GM12878 (cell line): ENCODE results near the gene CHL1. TPM values are rescaled to one million over a fixed set of nuclear protein-coding genes. Genes with fewer than 3 reads are reported as not detected.

ENCODE experiments used
- ATAC-seq: fragments of 200-7000 bp; cut with Tn5 transposase; 3 replicates; pipeline ENCODE4 v1.9.1; 2020; ENCODE audit warnings: mild to moderate bottlenecking, moderate library complexity
- BruUV-seq: library from RNA; stranded (reverse); fragments of 400-500 nt; replicated peaks from 2 replicates; lab custom pipeline; 2021; lab: Mats Ljungman, UMichigan
- CTCF ChIA-PET: fragments of 300-600 bp; sonication (Branson Sonifier 250); formaldehyde crosslinking; extraction: SDS; loops from one replicate; lab custom pipeline; 2021; ENCODE audit warnings: inconsistent platforms; lab: Yijun Ruan, JAX
- POLR2A ChIA-PET: fragments of 350-600 bp; formaldehyde crosslinking; extraction: SDS; loops from one replicate; lab custom pipeline; 2021; ENCODE audit warnings: inconsistent platforms; lab: Charles Lee
- RAD21 ChIA-PET: fragments of 300-600 bp; sonication (Branson Sonifier 250); formaldehyde crosslinking; loops from one replicate; lab custom pipeline; 2023; ENCODE audit warnings: antibody characterized with exemption; ENCODE audit not compliant: unreplicated experiment; lab: Charles Lee
- SMC1A ChIA-PET: fragments of 300-600 bp; sonication (Branson Sonifier 250); formaldehyde crosslinking; loops from one replicate; lab custom pipeline; 2023; ENCODE audit not compliant: unreplicated experiment, uncharacterized antibody; lab: Charles Lee
- DNase-seq: peaks from one replicate; pipeline ENCODE4 v3.0.0-alpha.2; 2011; ENCODE audit warnings: low read depth, low spot score
- FAIRE-seq: peaks from 3 replicates; lab custom pipeline; 2011; peaks lifted over from hg19 to GRCh38; lab: Jason Lieb, UNC
- H2AFZ ChIP-seq: 2 replicates; pipeline ENCODE4 v1.6.0; 2011; ENCODE audit warnings: low read depth, low read length, control low read depth; ENCODE audit not compliant: control insufficient read depth
- H3K27ac ChIP-seq: 2 replicates; pipeline ENCODE4 v1.5.1; 2011; ENCODE audit warnings: control low read depth; ENCODE audit not compliant: control insufficient read depth, insufficient read depth
- H3K27me3 ChIP-seq, 2 experiments: replicated peaks in 1 of 2; 2 replicates each; pipeline versions ENCODE4 v1.6.0 to v1.6.1; 2011; ENCODE audit warnings: low read length in 1 of 2; ENCODE audit not compliant: control insufficient read depth in 2 of 2, insufficient read depth in 2 of 2
- H3K36me3 ChIP-seq, 2 experiments: 2 replicates each; pipeline ENCODE4 v1.5.1; 2011; ENCODE audit warnings: low read length in 1 of 2; ENCODE audit not compliant: control insufficient read depth in 2 of 2, insufficient read depth in 2 of 2
- H3K4me1 ChIP-seq: 2 replicates; pipeline ENCODE4 v1.6.1; 2011; ENCODE audit warnings: mild to moderate bottlenecking, low read length, moderate library complexity, mixed read lengths; ENCODE audit not compliant: control insufficient read depth, insufficient read depth
- H3K4me2 ChIP-seq: 2 replicates; pipeline ENCODE4 v1.6.0; 2011; ENCODE audit warnings: control low read depth; ENCODE audit not compliant: control insufficient read depth, insufficient read depth
- H3K4me3 ChIP-seq: fragments of 200-600 bp; sonication (generic); 2 replicates; pipeline ENCODE4 v1.5.1; 2016
- H3K79me2 ChIP-seq: 2 replicates; pipeline ENCODE4 v1.6.0; 2011; ENCODE audit warnings: low read length; ENCODE audit not compliant: control insufficient read depth, insufficient read depth
- H3K9ac ChIP-seq: 2 replicates; pipeline ENCODE4 v1.8.0; 2011; ENCODE audit warnings: low read length, control low read depth, mixed read lengths; ENCODE audit not compliant: control insufficient read depth, insufficient read depth
- H3K9me3 ChIP-seq: replicated peaks from 3 replicates; pipeline ENCODE4 v1.5.1; 2011; ENCODE audit warnings: mild to moderate bottlenecking, low read length; ENCODE audit not compliant: control insufficient read depth, insufficient read depth
- H4K20me1 ChIP-seq: 2 replicates; pipeline ENCODE4 v1.6.0; 2011; ENCODE audit not compliant: control insufficient read depth, insufficient read depth
- BCLAF1 ChIP-seq: fragments of 450-650 bp; IDR thresholded peaks from 2 replicates; pipeline ENCODE4 v1.6.1; 2017; ENCODE audit warnings: antibody characterized with exemption, mild to moderate bottlenecking, moderate library complexity
- CBX3 ChIP-seq: fragments of 200-600 bp; sonication (generic); IDR thresholded peaks from 2 replicates; pipeline ENCODE4 v1.6.1; 2016; ENCODE audit warnings: low read depth, borderline replicate concordance
- CHD4 ChIP-seq: fragments of 200-600 bp; sonication (generic); IDR thresholded peaks from 2 replicates; pipeline ENCODE4 v1.6.1; 2016; ENCODE audit warnings: mild to moderate bottlenecking
- CREB1 ChIP-seq: IDR thresholded peaks from 2 replicates; pipeline ENCODE4 v1.6.1; 2012; ENCODE audit warnings: low read depth, mild to moderate bottlenecking, inconsistent platforms
- FOXM1 ChIP-seq: IDR thresholded peaks from 2 replicates; pipeline ENCODE4 v1.6.1; 2012; ENCODE audit warnings: low read depth, mild to moderate bottlenecking, inconsistent platforms, low read length, moderate library complexity
- HCFC1 ChIP-seq: fragments of 150-350 bp; IDR thresholded peaks from 2 replicates; pipeline ENCODE4 v1.6.1; 2014; ENCODE audit warnings: low read length
- IRF4 ChIP-seq: IDR thresholded peaks from 2 replicates; pipeline ENCODE4 v1.6.1; 2011; ENCODE audit warnings: low read depth, low read length
- KAT2A ChIP-seq: conservative IDR thresholded peaks from 2 replicates; pipeline ENCODE4 v1.6.1; 2011; ENCODE audit warnings: low read depth, low read length; ENCODE audit not compliant: control insufficient read depth
- KLF5 ChIP-seq: fragments of 450-650 bp; IDR thresholded peaks from 2 replicates; pipeline ENCODE4 v1.6.1; 2014; ENCODE audit warnings: mild to moderate bottlenecking; ENCODE audit not compliant: partially characterized antibody
- MYC ChIP-seq: IDR thresholded peaks from 2 replicates; pipeline ENCODE4 v1.6.1; 2011; ENCODE audit warnings: mild to moderate bottlenecking, low read length, moderate library complexity, inconsistent platforms; ENCODE audit not compliant: insufficient read depth, insufficient replicate concordance, insufficient read length, severe bottlenecking
- NFYB ChIP-seq: IDR thresholded peaks from 2 replicates; pipeline ENCODE4 v1.6.1; 2011; ENCODE audit warnings: low read depth, mild to moderate bottlenecking, low read length, improper control_type of control experiment, moderate library complexity; ENCODE audit not compliant: insufficient read depth
- PBX3 ChIP-seq: IDR thresholded peaks from 2 replicates; pipeline ENCODE4 v1.6.1; 2011; ENCODE audit warnings: mild to moderate bottlenecking, low read depth, low read length, moderate library complexity; ENCODE audit not compliant: insufficient replicate concordance
- TAF1 ChIP-seq: IDR thresholded peaks from 2 replicates; pipeline ENCODE4 v1.6.1; 2011; ENCODE audit warnings: mild to moderate bottlenecking, low read depth, low read length, borderline replicate concordance
- ZBED1 ChIP-seq: IDR thresholded peaks from 2 replicates; pipeline ENCODE4 v1.6.1; 2016; ENCODE audit warnings: borderline replicate concordance
- ZNF384 ChIP-seq: IDR thresholded peaks from 2 replicates; pipeline ENCODE4 v1.6.1; 2012; ENCODE audit warnings: low read depth, mild to moderate bottlenecking, low read length, improper control_type of control experiment, borderline replicate concordance
- WGBS: methylation state at CpG from one replicate; pipeline ENCODE4 v1.1.6; 2016; ENCODE audit warnings: low lambda C conversion rate; ENCODE audit not compliant: insufficient replicate concordance, insufficient coverage; ENCODE audit errors: missing lambda C conversion rate; 5-methylcytosine and 5-hydroxymethylcytosine counted together
- in situ Hi-C: fragments of 300-500 bp; cut with MboI; formaldehyde crosslinking; loops from 9 replicates; pipeline ENCODE4 v1.14.3; 2018; ENCODE audit warnings: mixed read lengths
- intact Hi-C: fragments of 100-400 bp; cut with micrococcal nuclease; formaldehyde crosslinking; loops from one replicate; pipeline ENCODE4 v1.14.2; 2022; ENCODE audit not compliant: unreplicated experiment
- polyA plus RNA-seq, 11 experiments: library from polyadenylated mRNA; depleted of rRNA in 4 of 11; unstranded in 6 of 11; stranded (reverse) in 5 of 11; fragments of >200 nt; fragmentation: Nextera tagmentation in 4 of 11; fragmentation: Illumina TruSeq in 1 of 11; extraction: Ambion mirVana in 4 of 11; extraction: Trizol in 1 of 11; gene quantifications; 1 replicate in 1 of 11; 2 replicates in 10 of 11; pipeline versions ENCODE4 v1.2.1 to v1.2.3, GENCODE V29; 2011 to 2016; ENCODE audit warnings: inconsistent platforms in 2 of 11, missing spikeins in 2 of 11, low read depth in 1 of 11
- total RNA-seq, 4 experiments: library from RNA; depleted of rRNA in 3 of 4; stranded (reverse); fragments of >200 nt in 3 of 4; fragmentation: Illumina TruSeq in 1 of 4; extraction: Trizol in 1 of 4; gene quantifications; 2 replicates each; pipeline versions ENCODE4 v1.2.1 to v1.2.3, GENCODE V29; 2013 to 2021
- TF ChIP-seq, protein P1 (sequence below): IDR thresholded peaks from 2 replicates; pipeline ENCODE4 v1.6.1; 2012; ENCODE audit warnings: improper control_type of control experiment, low read depth, low read length; ENCODE audit not compliant: insufficient replicate concordance

CHL1 gene
- total and polyA plus RNA-seq, 10 of the 15 experiments (the other 5 are each of a cell fraction or from before 2014, with no cell fraction given) = 0.71 to 30.4 (median 1.8) TPM

DNA sequence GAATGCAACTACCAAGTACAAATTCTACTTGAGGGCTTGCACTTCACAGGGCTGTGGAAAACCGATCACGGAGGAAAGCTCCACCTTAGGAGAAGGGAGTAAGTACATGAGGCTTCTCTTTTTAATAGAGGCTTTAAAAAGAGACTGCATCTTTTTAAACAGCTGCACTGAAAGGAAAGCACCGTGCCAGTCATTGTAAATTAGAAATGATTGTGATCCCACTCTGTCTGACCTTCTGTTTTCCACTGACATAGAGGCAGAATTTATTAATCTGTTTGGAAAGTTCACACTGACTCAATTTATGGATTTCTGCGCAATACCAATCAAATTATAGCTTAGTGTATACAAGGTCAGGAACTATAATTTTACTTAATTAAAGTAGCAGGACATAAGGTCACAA, 198.2 kb downstream of the CHL1 start:
- Histone ChIP-seq H4K20me1 (no peaks in the 10 kb centered on the region), H3K79me2 (no peaks in the 10 kb centered on the region), H3K4me3 (no peak overlapping the region), H3K27me3 (no peaks in the 10 kb centered on the region), H3K4me2 (no peak overlapping the region), H3K4me1 (no peaks in the 10 kb centered on the region), H3K9ac (no peak overlapping the region), H3K27ac (no peak overlapping the region), H3K9me3 (no peaks in the 10 kb centered on the region), H3K36me3 (no peaks in the 10 kb centered on the region), H2AFZ (no peak overlapping the region)
- in situ Hi-C loops = no loop called here
- CTCF ChIA-PET = interaction anchor here (0.6 to 1.4 kb wide), 3 partner anchors 12 to 398 kb away, joined by 3 to 4 read pairs (median 4); no protein-coding TSS in a partner anchor
- intact Hi-C loops = no loop called here
- FAIRE-seq (no peak), DNase-seq (no peak), ATAC-seq (no peak)
- RAD21 ChIA-PET = interaction anchor here (1.8 kb wide), 1 partner anchor 40 kb away, joined by 5 read pairs; no protein-coding TSS in a partner anchor
- WGBS = 19% methylated on average over 4 of the region's 4 CpGs
- BruUV-seq = no TSS peak
- SMC1A ChIA-PET = interaction anchor here (1.0 to 1.9 kb wide), 3 partner anchors 9 to 41 kb away, joined by 3 to 5 read pairs (median 4); no protein-coding TSS in a partner anchor
- POLR2A ChIA-PET = no interaction called here
- TF ChIP-seq KLF5 (no peak), NFYB (no peak), IRF4 (no peak), BCLAF1 (no peak), CHD4 (no peak), ZBED1 (no peak), HCFC1 (no peak), MYC (no peak), FOXM1 (no peak), CREB1 (no peak), PBX3 (no peak), TAF1 (no peak), CBX3 (no peak), ZNF384 (no peak), KAT2A (no peak)
- TF ChIP-seq, protein P1, sequence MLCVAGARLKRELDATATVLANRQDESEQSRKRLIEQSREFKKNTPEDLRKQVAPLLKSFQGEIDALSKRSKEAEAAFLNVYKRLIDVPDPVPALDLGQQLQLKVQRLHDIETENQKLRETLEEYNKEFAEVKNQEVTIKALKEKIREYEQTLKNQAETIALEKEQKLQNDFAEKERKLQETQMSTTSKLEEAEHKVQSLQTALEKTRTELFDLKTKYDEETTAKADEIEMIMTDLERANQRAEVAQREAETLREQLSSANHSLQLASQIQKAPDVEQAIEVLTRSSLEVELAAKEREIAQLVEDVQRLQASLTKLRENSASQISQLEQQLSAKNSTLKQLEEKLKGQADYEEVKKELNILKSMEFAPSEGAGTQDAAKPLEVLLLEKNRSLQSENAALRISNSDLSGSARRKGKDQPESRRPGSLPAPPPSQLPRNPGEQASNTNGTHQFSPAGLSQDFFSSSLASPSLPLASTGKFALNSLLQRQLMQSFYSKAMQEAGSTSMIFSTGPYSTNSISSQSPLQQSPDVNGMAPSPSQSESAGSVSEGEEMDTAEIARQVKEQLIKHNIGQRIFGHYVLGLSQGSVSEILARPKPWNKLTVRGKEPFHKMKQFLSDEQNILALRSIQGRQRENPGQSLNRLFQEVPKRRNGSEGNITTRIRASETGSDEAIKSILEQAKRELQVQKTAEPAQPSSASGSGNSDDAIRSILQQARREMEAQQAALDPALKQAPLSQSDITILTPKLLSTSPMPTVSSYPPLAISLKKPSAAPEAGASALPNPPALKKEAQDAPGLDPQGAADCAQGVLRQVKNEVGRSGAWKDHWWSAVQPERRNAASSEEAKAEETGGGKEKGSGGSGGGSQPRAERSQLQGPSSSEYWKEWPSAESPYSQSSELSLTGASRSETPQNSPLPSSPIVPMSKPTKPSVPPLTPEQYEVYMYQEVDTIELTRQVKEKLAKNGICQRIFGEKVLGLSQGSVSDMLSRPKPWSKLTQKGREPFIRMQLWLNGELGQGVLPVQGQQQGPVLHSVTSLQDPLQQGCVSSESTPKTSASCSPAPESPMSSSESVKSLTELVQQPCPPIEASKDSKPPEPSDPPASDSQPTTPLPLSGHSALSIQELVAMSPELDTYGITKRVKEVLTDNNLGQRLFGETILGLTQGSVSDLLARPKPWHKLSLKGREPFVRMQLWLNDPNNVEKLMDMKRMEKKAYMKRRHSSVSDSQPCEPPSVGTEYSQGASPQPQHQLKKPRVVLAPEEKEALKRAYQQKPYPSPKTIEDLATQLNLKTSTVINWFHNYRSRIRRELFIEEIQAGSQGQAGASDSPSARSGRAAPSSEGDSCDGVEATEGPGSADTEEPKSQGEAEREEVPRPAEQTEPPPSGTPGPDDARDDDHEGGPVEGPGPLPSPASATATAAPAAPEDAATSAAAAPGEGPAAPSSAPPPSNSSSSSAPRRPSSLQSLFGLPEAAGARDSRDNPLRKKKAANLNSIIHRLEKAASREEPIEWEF = no peak
